Forelimb muscle (tissue), 1 donor: ENCODE measurements around the gene PCSK9. TPM values are rescaled to one million over a fixed set of nuclear protein-coding genes. Genes with fewer than 3 reads are reported as not detected.
"Not testable (repeated sequence)": the region's sequence is repeated elsewhere in the genome, so short reads cannot be mapped to it uniquely, and the experiment has no call there.

ENCODE experiments used
- DNase-seq: peaks from one replicate; pipeline ENCODE4 v3.0.0-alpha.2; 2013; ENCODE audit warnings: low read depth
- polyA plus RNA-seq: library from polyadenylated mRNA; unstranded; fragments of 120-200 nt; gene quantifications from one replicate; pipeline ENCODE4 v1.2.1, GENCODE V29; 2013; ENCODE audit not compliant: insufficient read length

Gene PCSK9
- polyA plus RNA-seq, 1 donor: 3.9 TPM

DNA sequence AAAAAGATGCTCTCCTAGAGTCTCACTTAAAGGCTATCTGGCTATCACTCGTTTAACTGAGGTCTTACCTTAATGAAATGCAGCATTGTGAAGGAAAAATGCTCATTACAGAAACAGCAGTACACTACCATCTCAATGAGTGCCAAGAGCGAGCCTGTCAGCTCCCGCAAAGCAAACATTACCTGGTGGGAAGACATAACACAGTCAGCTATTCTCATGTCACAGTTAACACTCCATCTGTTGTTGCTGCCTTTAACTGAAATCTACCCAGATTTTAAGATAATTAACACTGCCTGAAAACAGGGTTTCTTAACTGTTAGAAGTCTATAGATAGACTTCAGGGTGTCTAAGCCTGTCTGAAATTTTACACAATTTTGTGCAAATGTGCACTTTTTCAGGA lies 39.1 kb downstream of the PCSK9 start:
- no peak for DNase-seq

DNA sequence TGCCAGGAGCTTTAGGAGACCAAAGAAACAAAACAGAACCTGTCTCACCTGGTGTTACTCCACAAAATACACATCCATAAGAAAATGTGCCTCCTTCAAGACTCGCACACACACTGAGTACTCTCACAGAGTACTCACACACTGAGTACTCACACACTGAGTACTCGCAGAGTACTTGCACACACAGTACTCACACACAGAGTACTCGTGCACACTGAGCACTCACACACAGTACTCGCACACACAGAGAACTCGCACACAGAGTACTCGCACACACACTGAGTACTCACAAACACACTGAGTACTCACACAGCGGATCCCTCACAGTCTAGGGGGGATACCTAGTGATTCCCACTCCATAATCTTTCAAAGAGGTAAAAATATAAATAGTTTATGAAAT lies 40.3 kb downstream of the PCSK9 start:
- no peak for DNase-seq

DNA sequence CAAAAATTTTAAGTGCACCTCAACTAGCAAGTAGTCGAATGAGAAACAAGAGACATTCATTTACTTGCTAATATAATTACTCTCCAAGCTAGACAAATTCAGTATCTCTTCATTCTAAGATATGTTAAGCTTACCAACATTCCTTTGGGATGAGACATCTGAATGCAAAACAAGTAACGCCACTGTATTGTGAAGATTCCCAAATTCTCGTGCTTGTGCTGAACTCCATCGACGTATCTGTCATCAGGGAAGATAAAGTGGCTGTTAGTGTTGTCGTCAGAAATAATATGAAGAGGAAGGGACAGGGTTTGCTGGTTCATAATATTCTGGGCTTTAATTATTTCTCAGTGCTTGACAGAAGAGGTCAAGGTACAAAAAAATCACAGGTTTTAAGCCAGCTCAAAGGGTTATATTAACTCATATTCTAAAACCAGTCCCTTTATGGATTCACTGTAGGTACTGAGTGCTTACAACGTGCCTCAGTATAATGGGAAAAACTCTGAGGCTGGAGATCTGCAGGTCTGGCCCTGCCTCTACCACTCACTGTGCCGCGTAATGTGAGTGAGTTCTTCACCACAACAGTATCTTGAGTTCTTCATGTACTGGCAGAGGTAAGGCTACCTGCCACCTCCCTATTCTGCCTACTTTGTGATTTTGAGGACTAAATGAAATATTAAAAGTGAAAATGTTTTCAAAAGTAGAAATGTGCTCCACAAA lies 42.0 kb downstream of the PCSK9 start:
- no peak for DNase-seq

DNA sequence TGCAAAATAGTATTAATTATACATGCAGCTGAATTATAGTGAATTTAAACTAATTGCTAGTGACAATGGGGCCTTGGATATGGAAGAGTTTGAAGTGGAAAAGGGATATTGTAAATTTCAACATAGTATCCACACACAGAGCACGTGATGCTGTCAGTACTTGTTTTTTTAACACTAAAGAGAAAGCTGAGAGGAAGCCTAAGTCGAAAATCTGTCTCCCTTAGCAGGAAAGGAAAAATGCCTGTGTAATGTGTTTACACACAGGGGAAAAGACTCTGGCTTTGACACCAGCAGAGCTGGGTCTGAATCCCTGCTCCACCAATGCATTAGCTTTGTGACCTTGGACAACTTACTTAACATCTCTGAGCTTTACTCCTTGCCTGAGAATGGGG lies 42.6 kb downstream of the PCSK9 start:
- no peak for DNase-seq

DNA sequence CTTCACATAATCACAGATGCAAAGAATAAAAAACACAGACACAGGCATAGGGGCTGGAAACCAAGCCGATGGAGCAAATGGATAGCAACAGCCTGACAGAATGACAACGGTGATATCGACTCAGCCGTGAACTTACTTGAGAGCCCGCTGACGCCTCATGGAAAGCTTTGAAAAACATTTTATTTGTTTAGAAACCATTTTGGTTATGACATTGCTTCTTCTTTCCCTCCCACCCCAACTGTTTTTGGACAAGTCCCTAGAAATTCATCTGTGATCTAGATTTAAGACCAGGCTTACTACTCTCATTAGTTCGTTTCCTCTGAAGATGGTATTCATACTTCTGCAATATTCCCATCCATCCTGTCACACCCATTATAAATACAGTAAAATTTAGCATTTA lies 44.9 kb downstream of the PCSK9 start:
- DNase-seq: no peak

DNA sequence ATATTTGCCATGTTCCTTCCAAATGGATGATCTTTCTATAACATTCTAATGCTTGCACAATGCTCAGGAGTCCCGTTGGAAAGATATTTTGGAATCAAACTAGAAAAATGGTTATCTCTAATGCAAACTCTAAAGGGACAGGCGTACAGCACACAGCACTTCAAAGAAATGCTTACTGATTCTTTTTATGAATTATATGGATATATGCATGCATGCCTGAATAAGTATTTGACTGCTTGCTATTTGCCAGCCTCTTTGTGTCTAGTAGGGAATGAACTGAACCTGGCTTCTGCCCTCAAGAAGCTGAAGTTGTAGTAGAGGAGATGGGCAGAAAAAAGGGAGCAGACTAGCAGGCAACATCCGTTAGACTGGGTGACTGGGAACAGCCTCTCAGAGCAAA lies 48.1 kb downstream of the PCSK9 start:
- no peak for DNase-seq

DNA sequence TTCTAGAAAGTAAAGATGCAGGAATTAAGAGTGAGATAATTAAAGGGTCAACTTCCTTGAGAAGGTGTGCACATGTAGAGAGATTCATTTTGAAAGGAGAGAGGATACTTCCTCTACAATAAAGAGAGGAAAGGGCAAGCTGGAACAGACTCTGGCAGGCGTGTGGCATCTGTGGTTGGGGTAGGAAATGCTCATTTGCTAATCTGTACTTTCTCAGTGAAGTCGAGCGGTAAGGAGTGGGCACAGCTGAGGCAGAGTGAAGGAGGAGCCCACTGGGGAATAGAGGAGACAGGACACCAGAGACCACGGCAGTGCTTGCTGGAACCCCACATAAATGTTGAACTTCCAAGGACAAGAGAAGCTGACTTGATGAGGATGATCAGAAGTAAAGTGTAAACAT lies 49.1 kb downstream of the PCSK9 start:
- DNase-seq: no peak

DNA sequence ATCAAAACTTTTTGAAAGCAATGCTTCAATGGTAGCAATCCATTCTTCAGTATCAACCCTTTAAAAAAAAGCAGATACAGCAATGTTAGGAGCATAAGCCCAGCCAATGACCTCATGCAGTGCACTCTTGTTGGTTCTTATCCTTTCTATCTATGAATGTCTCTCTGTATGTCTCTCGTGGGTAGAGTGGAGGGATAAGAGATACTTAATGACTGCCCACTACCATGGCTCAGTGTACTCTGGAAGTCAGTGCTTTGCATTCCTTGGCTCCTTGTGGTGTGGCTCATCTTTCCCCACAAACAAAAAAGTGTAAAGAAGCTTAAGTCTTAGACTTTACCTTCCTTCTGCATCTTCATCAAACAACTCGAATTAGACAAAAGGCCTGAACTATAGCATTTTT lies 50.3 kb downstream of the PCSK9 start:
- DNase-seq: no peak

DNA sequence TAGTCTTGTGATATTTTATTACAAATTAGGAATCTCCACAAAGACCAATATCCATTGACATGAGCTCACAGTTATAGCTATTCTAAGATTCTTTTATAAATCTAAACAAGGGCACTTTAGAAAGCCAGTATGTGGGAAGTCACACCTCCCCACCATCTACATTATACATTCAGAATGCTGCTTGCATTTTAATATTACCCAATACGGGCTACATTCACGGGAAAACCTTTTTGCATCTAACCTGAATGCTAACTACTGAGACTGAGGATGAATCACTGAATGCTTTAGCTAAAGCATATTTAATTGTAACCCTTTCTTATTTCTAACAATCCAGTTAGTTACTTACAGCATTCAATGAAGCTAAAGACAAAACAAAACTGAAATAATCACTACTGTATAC lies 53.1 kb downstream of the PCSK9 start:
- DNase-seq: no peak

DNA sequence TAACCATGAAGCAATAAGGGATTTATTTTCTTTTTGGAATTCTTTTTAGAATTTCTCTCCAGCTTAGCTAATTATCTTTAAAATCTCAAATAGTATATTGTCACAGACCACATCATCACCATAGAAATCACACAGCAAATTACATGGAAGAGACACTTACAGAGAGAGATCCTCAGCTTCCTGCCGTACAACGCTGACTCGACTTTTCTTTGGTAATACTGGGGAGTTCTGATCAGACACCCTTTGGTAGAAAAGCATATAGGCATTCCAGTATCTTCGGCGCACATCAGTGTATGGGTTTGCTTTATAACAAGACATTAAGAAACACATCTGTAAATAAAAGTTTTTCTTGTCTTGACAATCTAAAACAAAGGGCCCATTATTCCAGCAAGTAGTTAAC lies 55.7 kb downstream of the PCSK9 start:
- no peak for DNase-seq

DNA sequence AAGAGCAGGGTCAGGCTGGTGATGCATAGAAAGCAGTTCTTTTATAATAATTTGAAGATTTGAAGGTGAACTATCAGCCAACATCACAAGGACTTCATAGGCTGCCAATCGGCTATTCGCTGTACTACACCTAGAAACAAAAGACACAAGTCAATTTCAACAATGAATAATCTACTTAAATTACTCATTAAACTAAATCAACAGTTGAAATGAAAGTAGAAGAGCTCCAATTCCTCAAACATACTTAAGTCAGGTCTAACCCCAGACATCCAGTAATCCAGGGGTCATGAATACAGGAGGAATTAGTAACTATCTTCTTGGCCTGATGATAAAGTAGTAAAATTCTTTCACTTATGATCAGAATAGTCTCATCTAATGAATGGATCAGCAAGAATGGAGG lies 64.5 kb downstream of the PCSK9 start:
- no peak for DNase-seq

DNA sequence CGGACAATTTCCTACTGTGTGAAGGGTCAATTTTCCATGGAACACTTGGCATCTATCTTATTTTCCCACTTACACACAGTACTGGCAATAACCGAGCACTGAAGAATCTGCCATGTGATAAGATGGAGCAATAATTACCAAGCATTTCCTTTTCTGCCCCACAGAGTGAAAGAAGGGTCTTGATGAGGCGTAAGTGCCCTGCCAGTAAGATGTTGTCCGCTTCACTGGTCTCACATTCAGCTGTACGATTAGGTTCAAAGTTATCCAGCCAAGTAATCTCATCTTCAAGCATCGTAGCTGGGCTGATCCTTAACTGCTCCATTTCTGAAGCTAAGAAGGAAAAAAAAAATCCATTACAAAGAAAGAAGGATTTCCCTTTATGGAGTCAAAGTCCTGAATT lies 67.8 kb downstream of the PCSK9 start:
- DNase-seq: no peak

DNA sequence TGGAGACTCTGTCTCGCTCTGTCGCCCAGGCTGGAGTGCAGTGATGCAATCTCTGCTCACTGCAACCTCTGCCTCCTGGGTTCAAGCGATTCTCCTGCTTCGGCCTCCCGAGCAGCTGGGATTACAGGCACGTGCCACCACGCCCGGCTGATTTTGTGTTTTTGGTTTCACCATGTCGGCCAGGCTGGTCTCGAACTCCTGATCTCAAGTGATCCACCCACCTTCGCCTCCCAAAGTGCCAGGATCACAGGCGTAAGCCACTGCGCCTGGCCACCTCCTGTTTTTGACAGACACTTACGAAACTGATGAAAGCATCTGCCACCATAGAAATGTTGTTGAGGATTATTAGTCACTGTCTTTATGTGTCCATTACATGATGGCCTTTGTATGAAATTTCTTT lies 69.7 kb downstream of the PCSK9 start:
- DNase-seq: not testable (repeated sequence)

Other genes starting within 250 kb of the PCSK9 start
- 0.05 TPM for gene TTC22, start 238.2 kb upstream of the PCSK9 start, polyA plus RNA-seq
- 19.2 TPM for gene DHCR24, start 152.4 kb upstream of the PCSK9 start, polyA plus RNA-seq
- gene TMEM61, start 58.9 kb upstream of the PCSK9 start, polyA plus RNA-seq: not detected
- gene BSND, start 40.6 kb upstream of the PCSK9 start, polyA plus RNA-seq: 0.04 TPM
- 38.4 TPM for gene USP24, start 175.8 kb downstream of the PCSK9 start, polyA plus RNA-seq